GM18508 (cell line): ENCODE results near the gene DIPK1C.

Experiments used
- ATAC-seq: cut with Tn5 transposase; IDR thresholded peaks from one replicate; pipeline ENCODE4 v1.9.1; 2021; ENCODE audit warnings: moderate number of reproducible peaks; ENCODE audit not compliant: insufficient read depth, unreplicated experiment

The DIPK1C gene

GRCh38 chr18:74425876-74426275 is 31.2 kb downstream of the DIPK1C start:
- ATAC-seq = no peak

- ATAC-seq = no peak
These were observed 31.9 kb downstream of the DIPK1C start for GRCh38 chr18:74425161-74425560.

DNA sequence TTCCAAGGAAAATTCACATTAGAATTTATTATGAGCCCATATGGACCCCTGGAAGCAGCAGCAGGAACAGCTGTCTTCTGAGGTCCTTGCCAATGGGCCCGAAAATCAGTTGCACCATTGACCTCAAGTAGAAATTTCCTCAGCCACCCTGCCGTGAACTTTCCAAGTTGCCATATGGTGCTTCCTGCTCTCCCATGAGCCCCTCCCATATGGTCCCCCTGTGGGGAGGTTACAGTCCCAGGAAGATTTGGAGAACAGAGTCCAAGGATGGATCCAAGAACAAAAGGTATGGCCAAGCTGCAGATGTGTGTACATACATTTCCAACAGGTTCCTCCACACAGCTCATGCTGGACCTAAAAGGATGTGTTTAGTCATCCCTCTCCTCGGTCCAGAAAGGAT is 34.6 kb downstream of the DIPK1C start:
- no peak for ATAC-seq

- ATAC-seq = no peak
These were observed 36.2 kb downstream of the DIPK1C start for GRCh38 chr18:74420926-74421325.

DNA sequence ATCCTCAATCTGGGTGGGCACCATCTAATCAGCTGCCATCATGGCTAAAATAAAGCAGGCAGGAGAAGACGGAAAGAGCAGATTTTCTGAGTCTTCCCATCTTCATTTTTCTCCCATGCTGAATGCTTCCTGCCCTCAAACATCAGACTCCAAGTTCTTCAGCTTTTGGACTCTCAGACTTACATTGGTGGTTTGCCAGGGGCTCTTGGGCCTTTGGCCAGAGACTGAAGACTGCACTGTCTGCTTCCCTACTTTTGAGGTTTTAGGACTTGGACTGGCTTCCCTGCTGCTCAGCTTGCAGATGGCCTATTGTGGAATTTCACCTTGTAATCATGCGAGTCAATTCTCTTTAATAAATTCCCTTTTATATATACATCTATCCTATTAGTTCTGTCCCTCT is 36.6 kb downstream of the DIPK1C start:
- no peak for ATAC-seq

- ATAC-seq = no peak
These were observed 37.3 kb downstream of the DIPK1C start for GRCh38 chr18:74419761-74420160.

- ATAC-seq = no peak
These were observed 39.1 kb downstream of the DIPK1C start for GRCh38 chr18:74418023-74418422.

DNA sequence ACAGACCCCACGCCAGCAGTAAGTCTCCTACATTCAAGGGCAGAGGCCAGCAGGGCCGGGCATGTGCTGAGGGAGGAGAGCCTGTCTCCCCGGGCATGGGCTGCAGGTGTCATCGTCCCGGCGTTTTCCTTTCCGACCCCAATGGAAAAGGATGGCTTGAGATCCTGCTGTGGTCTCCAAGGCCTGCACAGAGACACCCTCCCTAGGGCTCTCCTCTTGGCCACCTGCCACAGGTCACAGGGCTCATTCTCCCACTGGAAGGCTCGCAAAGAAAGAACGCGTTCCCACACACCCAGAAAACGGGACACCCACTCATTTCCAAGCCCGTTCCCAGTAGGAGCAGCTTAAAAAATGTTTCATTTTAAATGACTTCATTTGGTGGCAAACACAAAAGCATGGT is 41.0 kb downstream of the DIPK1C start:
- ATAC-seq = no peak

DNA sequence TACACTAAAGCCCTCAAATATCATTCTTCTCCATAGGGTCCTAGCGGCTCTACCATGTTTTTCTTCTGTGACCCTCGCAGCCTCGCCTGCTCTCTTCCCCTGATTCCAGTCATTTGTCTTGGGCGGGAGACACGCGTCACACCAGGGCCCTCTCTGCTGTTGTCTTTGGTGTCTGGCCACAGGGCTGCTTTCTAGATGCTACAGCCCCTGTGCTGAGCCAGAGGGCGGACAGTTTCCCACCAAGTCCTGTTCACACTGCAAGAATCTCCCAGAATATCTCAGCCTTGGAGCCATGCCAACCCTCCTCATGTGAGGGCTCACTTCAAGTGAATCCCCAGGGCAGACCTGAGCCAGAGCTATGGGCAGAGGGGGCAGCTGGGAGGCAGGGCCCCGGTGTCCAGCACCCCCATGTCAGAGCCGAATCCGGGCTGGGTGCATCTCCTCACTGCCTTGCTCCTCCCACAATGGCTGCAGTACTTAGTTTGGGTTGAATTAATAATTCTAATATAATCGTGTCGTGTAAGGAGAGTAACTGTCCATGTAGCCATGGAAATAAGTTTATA is 42.1 kb downstream of the DIPK1C start:
- no peak for ATAC-seq

GRCh38 chr18:74413836-74414235 is 43.3 kb downstream of the DIPK1C start:
- no peak for ATAC-seq

DNA sequence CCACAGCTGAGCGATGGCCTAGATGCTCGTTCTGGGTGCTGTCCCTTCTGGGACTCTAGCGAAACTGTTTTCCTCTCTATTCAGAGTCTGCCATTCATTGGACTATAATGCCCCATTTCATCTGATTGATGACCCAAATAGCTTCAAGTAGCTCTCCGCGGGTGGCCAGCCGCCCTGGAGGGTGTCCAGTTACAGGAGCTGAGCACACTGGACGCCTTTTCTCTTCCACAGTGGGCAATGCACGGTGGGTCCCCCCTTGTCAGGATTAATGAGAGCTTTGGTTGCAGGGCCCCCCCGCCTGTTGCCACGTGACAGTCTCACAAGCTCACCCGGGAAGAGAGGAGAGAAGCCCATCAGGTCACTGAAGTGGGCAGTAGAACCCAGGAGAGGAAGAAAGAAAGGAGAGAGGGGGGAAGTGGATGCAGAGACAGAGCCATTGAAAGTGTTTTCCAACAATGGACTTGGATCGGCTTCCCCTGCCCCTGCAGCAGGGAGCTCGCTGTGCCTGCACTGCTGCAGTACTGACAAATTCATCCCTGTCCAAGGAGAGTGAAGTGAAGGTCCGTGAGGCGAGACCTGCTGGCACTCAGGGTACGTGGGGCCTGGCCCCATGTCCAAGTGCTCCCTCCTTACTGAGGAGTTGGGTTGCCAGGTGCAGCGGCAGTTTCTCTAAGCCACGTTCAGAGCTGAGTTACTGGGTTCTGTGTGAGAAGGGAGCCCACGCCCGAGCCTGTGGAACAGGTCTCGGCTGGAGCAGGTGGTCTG is 44.8 kb downstream of the DIPK1C start:
- no peak for ATAC-seq

GRCh38 chr18:74411475-74411874 is 45.6 kb downstream of the DIPK1C start:
- ATAC-seq = no peak

- no peak for ATAC-seq
These were observed 46.6 kb downstream of the DIPK1C start for GRCh38 chr18:74410441-74410992.

GRCh38 chr18:74407888-74408287 is 49.2 kb downstream of the DIPK1C start:
- no peak for ATAC-seq

DNA sequence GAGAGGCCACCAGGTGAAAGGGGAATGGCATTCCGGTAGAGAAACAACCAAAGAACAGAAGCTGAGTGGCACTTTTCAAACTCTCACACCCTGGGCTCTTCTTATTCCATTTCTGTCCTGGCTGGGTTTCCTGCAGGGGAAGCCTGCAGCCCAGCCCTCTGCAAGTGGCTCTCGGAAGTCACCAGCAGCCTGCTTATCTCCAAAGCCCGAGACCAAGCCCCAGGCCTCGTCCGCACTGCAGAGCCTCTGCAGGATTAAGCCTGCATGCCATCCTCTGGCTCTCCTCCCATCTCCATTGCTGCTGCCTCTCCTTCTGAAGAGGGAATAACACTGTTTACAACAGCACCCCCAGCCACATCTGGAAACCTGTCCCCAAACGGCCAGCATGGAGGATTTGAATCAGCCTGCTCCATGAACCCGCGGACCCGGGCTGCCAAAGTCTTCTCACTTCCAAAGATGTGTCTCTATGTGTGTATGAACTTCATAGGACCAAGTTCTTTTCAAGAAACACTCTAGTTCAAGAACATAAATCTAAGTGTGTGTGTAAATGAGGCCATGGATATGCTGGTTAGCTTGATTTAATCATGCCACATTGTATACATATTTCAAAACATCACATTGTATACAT is 54.2 kb downstream of the DIPK1C start:
- ATAC-seq = no peak

DNA sequence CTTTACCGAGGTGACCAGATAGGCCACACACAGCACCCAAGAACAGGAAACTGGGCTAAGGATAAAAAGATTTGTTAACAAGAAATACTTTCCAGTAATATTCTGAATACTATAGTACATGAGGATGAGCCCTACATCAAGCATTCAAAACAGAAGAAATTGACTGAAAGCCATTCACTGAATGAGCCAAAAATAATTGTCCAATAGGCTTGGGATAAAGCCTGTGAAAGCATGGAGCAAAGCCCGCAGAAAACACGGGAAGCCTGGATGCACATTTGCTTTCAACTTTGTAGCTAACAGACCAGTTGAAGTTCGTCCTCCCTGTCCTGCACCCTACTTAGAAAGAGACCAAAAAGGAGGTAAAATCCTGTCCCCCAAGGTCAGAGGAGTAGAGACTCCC is 56.3 kb downstream of the DIPK1C start:
- no peak for ATAC-seq

DNA sequence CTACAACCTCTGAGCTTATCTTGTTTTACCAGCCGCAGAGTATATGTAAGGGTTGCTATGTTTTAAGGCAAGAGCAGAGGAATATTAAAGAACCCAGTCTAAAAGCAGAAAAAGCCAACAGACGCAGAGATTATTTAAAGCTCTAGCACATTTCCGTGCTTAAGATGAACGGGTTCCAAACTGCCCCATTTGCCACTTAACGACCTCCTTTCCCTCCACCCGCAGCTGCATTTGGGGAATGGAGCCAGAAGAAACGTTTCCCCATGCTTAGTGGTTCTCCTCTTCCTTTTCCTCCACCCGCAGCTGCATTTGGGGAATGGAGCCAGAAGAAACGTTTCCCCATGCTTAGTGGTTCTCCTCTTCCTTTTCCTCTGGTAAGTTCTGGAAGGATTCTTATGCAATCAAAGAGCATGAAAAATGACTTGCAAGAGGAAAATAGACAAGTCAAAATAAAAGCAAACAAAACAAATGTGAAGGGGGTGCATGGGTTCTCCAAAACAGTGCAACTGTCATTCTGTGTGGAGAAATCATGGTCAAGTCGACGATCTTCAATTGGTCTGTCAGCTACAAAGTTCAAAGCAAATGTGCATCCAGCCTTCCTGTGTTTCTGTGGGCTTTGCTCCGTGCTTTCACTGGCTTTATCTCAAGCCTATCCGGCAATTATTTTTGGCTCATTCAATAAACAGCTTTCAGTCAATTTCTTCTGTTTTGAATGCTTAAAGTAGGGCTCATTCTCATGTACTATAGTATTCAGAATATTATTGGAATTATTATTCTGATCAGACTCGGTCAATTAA is 57.8 kb downstream of the DIPK1C start:
- no peak for ATAC-seq

DNA sequence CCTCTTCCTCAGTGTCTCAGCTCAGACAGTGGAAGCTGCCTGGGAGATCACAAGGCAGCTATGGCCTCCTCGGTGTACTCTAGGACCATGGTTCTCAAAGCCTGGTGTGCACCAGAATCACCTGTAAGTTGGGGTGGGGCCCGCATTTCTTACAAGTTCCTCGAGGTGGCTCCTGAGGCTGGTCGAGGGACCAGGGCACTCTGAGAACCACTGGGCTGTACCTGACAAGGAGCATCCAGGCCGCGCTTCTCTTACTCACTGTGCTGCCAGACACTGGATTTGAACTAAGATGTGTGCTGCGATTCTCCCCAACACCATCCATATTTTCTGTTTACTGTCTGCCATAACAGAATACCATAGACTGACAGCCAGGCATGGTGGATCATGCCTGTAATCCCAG is 59.5 kb downstream of the DIPK1C start:
- ATAC-seq = no peak

GRCh38 chr18:74396171-74397169 is 60.6 kb downstream of the DIPK1C start:
- ATAC-seq = no peak
